Stimulated activated CD8-positive, alpha-beta memory T cell treated with anti-CD3 and anti-CD28 coated beads, Interleukin-15, amount 100 ng/mL, for 48 hours (primary cell): ENCODE data around the gene KIZ.

Source experiments
- DNase-seq, 2 donors: peaks; one replicate each; pipeline ENCODE4 v3.0.0-alpha.2; 2020; ENCODE audit warnings: low read depth in 2 of 2

KIZ gene

GRCh38 chr20:21266191-21266536 lies 140.3 kb downstream of the KIZ start:
- no peak for DNase-seq

- DNase-seq: no peak
Measured at GRCh38 chr20:21269772-21270171, 143.9 kb downstream of the KIZ start.

- DNase-seq: no peak
Measured at GRCh38 chr20:21270806-21271205, 144.9 kb downstream of the KIZ start.

DNA sequence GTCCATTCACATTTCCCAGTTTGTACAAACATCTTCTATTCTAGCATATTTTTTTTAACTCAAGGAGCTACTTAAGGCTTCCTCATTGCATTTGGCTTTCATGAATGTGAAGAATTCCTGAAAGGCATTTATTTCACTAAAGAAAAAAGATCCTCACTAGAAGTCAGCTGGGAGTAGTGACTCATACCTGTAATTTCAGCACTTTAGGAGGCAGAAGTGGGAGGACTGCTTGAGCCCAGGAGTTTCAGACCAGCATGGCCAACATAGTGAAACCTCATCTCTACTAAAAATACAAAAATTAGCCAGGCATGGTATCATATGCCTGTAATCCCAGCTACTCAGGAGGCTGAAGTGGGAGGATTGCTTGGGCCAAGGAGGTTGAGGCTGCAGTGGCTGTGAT lies 146.4 kb downstream of the KIZ start:
- DNase-seq: no peak

DNA sequence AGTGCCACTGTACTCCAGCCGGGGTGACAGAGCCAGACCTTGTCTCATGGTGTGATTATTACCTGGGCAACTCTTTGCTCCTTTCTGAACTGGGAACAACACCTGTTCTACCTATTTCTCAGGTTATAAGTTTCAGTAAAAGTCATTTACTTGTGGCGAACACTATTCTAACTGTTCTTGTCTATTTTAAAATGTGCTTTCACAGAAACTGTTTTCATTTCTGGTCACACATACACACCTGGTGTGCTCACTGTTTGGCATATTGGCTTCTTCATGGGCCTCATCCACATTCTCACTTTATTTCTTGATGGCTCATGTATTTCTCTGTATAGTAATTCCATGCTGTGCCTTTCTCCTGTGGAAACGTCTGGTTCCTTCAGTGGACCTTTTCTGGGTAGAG lies 146.8 kb downstream of the KIZ start:
- DNase-seq: no peak

- no peak for DNase-seq
Measured at GRCh38 chr20:21273755-21274386, 148.0 kb downstream of the KIZ start.

DNA sequence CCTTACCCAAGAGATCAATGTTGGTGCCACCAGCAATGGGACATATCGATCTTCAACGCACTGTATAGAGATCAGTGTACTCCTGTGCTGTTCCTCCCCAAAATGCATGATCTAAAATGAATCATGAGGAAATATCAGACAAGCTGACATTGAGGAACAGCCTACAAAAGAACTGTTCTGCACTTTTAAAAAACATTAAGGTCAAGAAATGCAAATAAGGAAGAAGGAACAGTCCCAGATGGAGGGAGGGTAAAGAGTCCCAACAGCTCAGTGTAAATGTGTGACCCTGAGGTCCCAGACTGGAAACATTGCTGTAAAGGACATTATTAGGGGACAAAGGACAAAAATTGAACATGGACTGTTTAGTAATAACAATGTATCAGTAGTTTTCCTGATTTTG lies 152.9 kb downstream of the KIZ start:
- no peak for DNase-seq

DNA sequence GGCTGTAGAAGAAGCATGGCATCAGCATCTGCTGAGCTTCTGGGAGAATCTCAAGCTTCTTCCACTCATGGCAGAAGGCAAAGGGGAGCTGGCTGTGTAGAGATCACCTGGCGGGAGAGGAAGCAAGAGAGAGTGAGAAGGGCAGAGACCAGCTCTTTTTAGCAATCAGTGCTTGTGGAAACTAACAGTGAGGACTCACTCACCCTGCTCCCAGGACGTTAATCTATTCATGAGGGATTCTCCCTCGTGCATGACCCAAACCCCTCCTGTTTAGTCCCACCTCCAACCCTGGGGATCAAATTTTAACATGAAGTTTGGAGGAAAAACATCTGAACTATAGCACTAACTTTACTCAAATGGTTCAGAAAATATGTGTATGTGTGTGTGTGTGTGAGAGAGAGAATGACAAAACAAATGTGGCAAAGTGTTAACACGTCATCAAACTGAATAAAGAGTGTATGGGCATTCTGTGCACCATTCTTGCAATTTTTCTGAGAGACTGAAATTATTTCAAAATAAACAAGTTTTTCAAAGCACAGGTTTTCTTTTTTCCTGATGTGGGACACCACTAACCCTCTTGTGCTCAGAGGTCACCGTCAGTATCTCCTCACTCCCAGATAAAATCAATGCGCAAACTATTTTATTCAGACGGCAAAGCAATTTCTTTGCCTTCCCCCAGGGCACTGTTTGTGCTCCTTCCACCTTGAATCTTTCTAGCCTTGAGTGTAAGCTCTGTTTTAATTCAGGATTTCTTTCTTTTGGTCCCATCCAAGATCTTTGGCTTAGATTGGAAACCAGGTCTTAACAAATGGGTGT lies 154.0 kb downstream of the KIZ start:
- no peak for DNase-seq

- DNase-seq: no peak
Measured at GRCh38 chr20:21280522-21281016, 154.7 kb downstream of the KIZ start.

- DNase-seq: no peak
Measured at GRCh38 chr20:21286775-21287174, 160.9 kb downstream of the KIZ start.

DNA sequence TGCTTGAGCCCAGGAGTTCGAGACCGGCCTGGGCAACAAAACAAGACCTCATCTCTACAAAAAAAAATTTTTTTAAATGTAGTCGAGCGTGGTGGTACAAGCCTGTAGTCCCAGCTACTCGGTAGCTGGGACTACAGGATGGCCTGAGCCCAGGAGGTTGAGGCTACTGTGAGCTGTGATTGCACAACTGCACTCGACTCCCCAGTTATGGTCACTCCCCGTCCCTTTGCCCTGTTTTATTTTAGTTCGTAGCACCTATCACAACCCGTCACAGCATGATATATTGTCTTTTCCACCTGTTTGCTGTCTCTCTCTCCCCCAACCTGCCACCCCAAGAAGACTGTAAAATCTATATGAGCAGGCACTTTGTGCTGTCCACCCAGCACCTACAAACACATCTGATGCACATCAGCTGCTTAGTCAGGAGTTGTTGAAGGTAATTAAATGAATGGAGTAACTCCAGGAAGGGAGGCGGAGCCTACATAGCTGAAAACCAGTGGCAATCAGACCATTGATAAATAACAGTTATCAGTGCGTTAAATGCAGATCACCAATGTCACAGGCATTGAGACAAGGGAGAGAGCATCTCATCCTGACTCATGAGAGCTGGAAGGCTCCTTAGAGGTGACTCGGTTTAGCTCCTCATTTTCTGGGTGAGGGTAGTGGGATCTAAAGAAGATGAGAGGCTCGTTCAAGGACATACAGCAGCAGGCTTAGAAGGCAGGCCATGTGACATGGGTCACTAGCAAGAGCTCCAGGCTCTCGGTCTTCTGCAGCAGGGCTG lies 162.9 kb downstream of the KIZ start:
- DNase-seq: no peak

DNA sequence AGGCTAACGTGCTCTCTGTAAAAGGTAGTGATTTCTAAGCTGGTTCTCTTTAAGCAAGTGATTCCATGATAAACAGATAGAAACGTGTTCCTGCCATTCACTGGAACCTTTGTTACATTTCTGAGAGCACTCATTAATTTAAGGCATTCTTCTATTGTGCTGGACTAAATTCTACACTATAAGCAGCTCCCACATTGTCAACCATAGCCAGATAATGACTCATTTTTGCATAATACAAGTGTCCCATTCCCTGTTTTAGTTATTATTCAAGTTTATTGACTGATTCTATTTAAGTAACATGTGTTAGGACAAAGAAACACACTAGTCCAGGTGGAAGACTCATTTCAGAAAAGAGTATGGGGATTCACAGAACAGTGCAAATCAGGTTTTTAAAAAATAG lies 163.8 kb downstream of the KIZ start:
- no peak for DNase-seq

DNA sequence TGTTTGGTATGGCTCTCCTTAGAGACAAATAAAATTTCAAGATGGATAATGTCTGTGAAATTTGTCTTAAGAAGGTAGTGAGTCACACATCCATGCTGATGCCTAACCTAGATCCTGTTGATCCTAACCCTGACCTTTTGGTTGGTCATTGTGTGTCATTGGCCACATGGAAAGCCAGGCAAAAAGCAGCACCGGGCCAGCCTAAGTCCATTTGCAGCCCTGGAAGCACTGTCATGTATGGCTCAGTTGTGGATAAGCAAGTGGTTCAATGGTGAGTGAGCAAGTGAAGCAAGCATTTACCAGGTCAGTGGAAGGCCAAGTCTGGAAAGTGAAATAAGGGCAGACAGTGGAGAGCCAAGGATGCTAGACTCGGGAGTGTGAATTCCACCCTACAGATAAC lies 165.1 kb downstream of the KIZ start:
- no peak for DNase-seq

DNA sequence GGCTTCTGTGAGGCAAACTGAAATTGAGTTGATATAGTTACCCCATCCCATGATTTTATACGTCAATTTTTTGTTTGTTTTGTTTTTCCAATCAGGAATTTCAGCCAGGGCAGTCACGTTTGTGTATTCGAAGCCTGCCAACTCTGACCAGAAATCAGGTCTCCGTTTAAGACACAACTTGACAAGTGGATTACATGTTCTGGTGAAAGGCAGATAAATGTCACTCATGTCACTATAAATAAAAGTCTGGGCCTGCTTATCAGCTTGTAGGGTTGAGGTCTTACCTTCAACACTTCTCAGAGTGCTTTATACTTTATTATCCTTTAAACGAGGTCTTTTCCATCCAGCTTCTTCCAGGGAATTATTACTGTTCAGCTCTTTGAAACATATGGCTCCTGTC lies 168.9 kb downstream of the KIZ start:
- DNase-seq: no peak
